ENCODE results near the gene CD8A. TPM values are rescaled to one million over a fixed set of nuclear protein-coding genes. Genes with fewer than 3 reads are reported as not detected.

The CD8A gene
- total RNA-seq, 2 donors from 2014 or later = 1.3 to 2.5 TPM

GRCh38 chr2:86760371-86760770 lies 30.3 kb downstream of the CD8A start:
- Histone ChIP-seq H3K27me3 (replicated peaks; ENCODE audit: insufficient read depth) (no peaks in the 10 kb centered on the region), H3K27ac (no peak overlapping the region), H3K4me3 (no peak overlapping the region), H3K36me3 (no peaks in the 10 kb centered on the region), H3K4me1 (replicated peaks) (no peaks in the 10 kb centered on the region), H3K9me3 (no peaks in the 10 kb centered on the region)
- no peak for DNase-seq (ENCODE audit: low spot score)
- TF ChIP-seq POLR2AphosphoS5 (IDR thresholded peaks at IDR 0.05) (no peak), POLR2A (IDR thresholded peaks at IDR 0.05) (no peak), CTCF (IDR thresholded peaks at IDR 0.05) (no peak)
- 84% methylated on average over 4 of the region's 4 CpGs for WGBS
- intact Hi-C loops (cut with DNase I) = no loop called here

- no peak overlapping the region for H3K4me3 ChIP-seq
- no peaks in the 10 kb centered on the region for H3K9me3 ChIP-seq
- H3K27ac ChIP-seq = no peak overlapping the region
- intact Hi-C loops (cut with DNase I) = no loop called here
- DNase-seq (ENCODE audit: low spot score) = no peak
- TF ChIP-seq CTCF (IDR thresholded peaks at IDR 0.05) (no peak), POLR2A (IDR thresholded peaks at IDR 0.05) (no peak)
- H3K4me1 ChIP-seq (replicated peaks) = no peaks in the 10 kb centered on the region
- WGBS = 97% methylated on average over 3 of the region's 3 CpGs
- no peaks in the 10 kb centered on the region for H3K27me3 ChIP-seq (replicated peaks; ENCODE audit: insufficient read depth)
- H3K36me3 ChIP-seq = no peaks in the 10 kb centered on the region
Measured at GRCh38 chr2:86758405-86758804, 32.3 kb downstream of the CD8A start.

- TF ChIP-seq POLR2A (IDR thresholded peaks at IDR 0.05) = no peak
- TF ChIP-seq CTCF (IDR thresholded peaks at IDR 0.05) = no peak
- TF ChIP-seq POLR2AphosphoS5 (IDR thresholded peaks at IDR 0.05) = no peak
- H3K36me3 ChIP-seq = no peaks in the 10 kb centered on the region
- no peak overlapping the region for H3K27ac ChIP-seq
- H3K27me3 ChIP-seq (replicated peaks; ENCODE audit: insufficient read depth) = no peaks in the 10 kb centered on the region
- H3K9me3 ChIP-seq = no peaks in the 10 kb centered on the region
- H3K4me3 ChIP-seq = no peak overlapping the region
- DNase-seq (ENCODE audit: low spot score) = no peak
- H3K4me1 ChIP-seq (replicated peaks) = no peaks in the 10 kb centered on the region
- intact Hi-C loops (cut with DNase I) = no loop called here
Measured at GRCh38 chr2:86753606-86754005, 37.1 kb downstream of the CD8A start.

- no peaks in the 10 kb centered on the region for H3K9me3 ChIP-seq
- no peaks in the 10 kb centered on the region for H3K27me3 ChIP-seq (replicated peaks; ENCODE audit: insufficient read depth)
- no peaks in the 10 kb centered on the region for H3K4me1 ChIP-seq (replicated peaks)
- no peak overlapping the region for H3K27ac ChIP-seq
- H3K4me3 ChIP-seq = no peak overlapping the region
- 95% methylated on average over 3 of the region's 3 CpGs for WGBS
- H3K36me3 ChIP-seq = no peaks in the 10 kb centered on the region
- intact Hi-C loops (cut with DNase I) = no loop called here
- no peak for DNase-seq (ENCODE audit: low spot score)
- TF ChIP-seq POLR2AphosphoS5 (IDR thresholded peaks at IDR 0.05) = no peak
- no peak for TF ChIP-seq POLR2A (IDR thresholded peaks at IDR 0.05)
Measured at GRCh38 chr2:86752934-86753333, 37.8 kb downstream of the CD8A start.

GRCh38 chr2:86751778-86752177 lies 38.9 kb downstream of the CD8A start:
- intact Hi-C loops (cut with DNase I) = no loop called here
- no peaks in the 10 kb centered on the region for H3K27me3 ChIP-seq (replicated peaks; ENCODE audit: insufficient read depth)
- TF ChIP-seq CTCF (IDR thresholded peaks at IDR 0.05) = no peak
- TF ChIP-seq POLR2AphosphoS5 (IDR thresholded peaks at IDR 0.05) = no peak
- no peak for TF ChIP-seq POLR2A (IDR thresholded peaks at IDR 0.05)
- no peak overlapping the region for H3K4me3 ChIP-seq
- H3K27ac ChIP-seq = no peak overlapping the region
- H3K9me3 ChIP-seq = no peaks in the 10 kb centered on the region
- DNase-seq (ENCODE audit: low spot score) = no peak
- H3K36me3 ChIP-seq = no peaks in the 10 kb centered on the region
- H3K4me1 ChIP-seq (replicated peaks) = no peaks in the 10 kb centered on the region
- 89% methylated on average over 1 of the region's 1 CpG for WGBS

All from prostate gland (tissue), 2 donors.